GM19351 (cell line): Measurements from ENCODE around the gene ACYP1.
"Not testable (repeated sequence)": the region's sequence is repeated elsewhere in the genome, so short reads cannot be mapped to it uniquely, and the experiment has no call there.

ENCODE experiments used
- ATAC-seq: cut with Tn5 transposase; IDR thresholded peaks from one replicate; pipeline ENCODE4 v1.9.1; 2021; ENCODE audit warnings: mild to moderate bottlenecking, moderate library complexity; ENCODE audit not compliant: unreplicated experiment

The ACYP1 gene

DNA sequence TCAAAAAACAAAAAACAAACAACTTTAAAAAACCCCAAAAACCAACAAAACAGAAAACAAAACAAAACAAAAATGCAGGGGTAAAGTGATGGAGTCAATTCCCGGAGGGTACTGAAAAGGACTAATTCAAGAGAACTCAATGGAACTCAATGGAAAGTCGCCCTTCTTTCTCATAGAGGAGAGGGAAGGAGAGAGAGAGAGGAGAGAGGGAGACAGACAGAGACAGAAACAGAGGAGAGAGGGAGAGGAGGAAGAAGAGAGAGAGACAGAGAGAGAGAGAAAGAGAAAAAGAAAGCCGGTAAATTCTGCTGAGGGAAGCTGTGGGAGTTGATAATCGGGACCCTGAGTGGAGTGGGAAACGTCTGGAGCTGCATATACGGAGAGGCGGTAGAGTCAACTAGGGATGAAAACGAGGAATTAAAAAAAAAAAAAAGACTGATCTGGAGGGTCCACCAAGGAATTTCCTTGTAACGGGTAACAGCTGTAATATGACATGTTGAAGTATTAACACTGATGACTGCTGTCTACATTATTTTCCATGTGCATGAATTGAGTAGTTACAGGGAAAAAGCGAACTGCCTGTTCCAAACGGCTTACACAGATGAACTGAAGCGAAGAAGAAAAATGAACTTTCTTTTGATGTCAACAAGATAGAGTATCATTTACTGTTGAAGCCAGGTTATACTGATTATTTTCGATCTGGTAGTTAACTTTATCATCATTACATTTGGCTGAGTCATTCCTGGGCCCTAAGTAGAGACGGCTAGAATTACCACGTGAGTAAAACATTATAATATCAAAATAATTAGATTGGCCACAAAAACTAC is 4.7 kb upstream of the ACYP1 start:
- ATAC-seq = no peak

- not testable (repeated sequence) for ATAC-seq
These were observed 3.9 kb upstream of the ACYP1 start for GRCh38 chr14:75067765-75068164.

DNA sequence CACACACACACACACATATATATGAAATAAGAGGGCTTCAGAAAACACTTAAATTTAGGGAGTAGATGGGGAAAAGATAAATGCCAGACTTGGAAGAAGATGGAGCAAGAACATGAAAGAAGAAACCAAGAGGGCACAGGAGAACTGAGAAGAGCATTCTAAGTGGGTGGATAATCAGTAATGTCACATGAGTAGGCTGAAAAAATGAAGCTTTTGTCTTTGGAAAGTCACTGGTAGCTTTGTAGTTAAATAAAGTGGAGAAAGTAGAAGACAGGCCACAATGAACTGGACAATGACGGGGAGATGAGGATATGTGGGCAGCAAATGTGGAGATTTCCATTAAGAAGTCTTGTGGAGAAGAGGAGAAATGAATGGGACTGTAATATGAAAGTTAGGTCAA is 3.4 kb upstream of the ACYP1 start:
- no peak for ATAC-seq

- ATAC-seq = no peak
These were observed 2.9 kb upstream of the ACYP1 start for GRCh38 chr14:75066691-75067090.

GRCh38 chr14:75064205-75064567 is 362 bp upstream of the ACYP1 start:
- peak; percentile 13 for ATAC-seq

DNA sequence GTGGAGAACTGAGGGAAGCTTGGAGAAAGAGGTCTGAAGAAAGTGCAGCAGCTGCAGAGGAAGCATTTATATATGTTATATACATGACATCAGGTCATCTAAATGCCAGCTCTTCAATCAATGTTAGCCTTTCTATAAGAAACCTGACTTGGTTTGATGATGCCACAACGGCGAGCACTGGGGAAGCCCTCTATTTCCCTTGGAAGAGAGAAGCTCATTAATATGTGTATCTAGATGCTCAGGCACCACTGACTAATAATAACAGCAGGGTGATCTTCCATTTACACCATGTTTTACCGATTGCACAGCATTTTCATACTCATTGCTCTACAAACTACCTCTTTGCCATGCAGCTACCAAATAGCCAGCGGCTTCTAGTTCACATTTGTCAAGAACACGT is 811 bp downstream of the ACYP1 start:
- ATAC-seq = no peak

GRCh38 chr14:75060420-75060819 is 3.4 kb downstream of the ACYP1 start:
- ATAC-seq = no peak

DNA sequence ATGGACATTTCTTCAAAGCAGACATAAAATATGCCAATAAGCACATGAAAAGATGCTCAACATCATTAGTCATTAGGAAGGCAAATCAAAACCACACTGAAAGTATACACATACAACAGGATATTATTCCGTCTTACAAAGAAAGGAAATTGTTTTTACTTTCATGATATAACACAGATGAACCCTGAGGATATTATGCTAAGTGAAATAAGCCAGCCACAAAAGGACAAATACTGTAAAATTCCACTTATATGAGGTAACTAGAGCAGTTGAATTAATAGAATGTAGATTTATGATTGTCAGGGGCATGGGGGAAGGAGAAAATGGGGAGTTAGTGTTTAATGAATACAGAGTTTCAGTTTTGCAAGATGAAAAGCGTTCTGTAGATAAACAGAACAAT is 4.2 kb downstream of the ACYP1 start:
- no peak for ATAC-seq

DNA sequence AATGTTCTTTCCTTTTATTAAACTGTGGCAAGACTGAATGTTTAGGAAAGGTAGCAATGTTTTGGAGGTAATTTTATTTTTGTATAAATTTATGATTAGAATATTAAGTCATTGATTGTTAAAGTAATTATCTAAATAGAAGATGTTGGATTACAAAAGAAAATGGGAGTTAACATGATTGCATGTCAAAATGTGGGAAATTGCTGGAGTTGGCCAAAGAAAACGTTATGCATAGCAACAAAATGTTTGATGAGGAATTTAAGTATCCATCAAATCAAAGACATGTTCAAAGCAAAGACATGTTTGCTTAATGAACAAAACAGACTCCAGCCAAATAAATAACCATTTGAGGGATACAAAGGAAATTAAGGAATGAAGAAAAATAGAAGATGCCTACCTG is 9.4 kb downstream of the ACYP1 start:
- no peak for ATAC-seq

DNA sequence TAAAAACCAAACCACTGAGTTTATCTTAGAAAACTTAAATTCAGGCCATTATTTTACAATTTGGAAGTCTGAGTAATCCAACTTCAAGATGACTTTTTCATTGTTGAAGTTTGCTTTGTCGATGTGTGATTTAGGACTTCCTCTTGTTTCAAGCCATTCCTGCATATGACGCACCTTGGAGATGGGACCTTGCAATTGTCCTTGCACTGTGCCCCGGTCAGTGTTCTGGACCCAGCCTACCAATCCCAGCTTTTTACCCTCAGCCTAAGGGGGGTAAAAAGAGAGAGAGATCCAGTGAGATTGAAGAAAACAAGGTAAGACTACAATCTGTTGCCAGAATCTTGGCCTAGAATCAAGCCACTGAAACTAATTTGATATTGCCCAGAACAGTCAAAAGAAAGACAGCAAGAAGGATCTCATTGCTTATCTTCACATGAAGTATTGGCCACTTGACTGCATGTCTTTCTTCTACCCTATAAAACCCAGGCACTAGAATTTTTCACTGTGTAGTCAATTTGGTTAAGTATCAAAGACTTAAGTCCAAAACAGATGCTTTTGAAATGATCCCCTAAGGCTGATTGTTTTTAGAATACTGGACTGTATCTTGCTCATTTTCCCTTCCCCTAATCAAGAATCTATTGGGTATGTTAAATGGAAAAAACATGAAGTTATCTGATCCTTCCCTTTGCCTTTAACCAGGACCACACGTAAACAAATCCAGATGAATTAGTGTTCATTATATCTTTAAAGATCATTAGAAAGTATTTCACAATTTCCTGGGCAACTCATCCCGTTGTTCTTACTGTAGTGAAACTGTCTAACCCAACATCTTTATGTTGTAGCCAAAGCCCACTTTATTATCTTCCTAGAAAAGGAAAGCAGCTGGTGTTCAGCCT is 10.2 kb downstream of the ACYP1 start:
- ATAC-seq = no peak

GRCh38 chr14:75051556-75051899 is 12.3 kb downstream of the ACYP1 start:
- ATAC-seq = no peak

GRCh38 chr14:75050852-75051555 is 12.8 kb downstream of the ACYP1 start, which contains the start of gene MLH3:
Gene MLH3 (minus strand): TSS chr14:75051467. CDS start chr14:75049655, 1,812 bp downstream.
- peak; percentile 70 for ATAC-seq

GRCh38 chr14:75049731-75050201 is 14.1 kb downstream of the ACYP1 start:
- no peak for ATAC-seq

DNA sequence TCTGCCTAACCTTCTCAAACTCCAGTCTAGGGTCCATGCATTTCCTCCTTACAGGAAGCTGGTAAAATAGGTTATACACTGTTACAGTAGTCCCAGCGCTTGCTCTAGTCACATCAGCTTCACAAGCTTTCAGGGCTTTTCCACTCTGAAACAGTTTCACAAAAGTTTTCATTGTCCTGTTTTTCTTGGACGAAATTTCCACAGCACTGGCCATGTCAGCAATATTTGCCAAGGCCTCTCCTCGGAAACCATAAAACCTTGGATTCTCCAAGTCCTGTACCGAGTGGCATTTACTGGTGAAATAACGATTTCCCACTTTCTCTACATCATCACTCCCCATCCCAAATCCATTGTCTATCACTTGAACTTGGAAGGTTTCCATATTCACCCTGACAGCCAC is 14.7 kb downstream of the ACYP1 start:
- no peak for ATAC-seq

DNA sequence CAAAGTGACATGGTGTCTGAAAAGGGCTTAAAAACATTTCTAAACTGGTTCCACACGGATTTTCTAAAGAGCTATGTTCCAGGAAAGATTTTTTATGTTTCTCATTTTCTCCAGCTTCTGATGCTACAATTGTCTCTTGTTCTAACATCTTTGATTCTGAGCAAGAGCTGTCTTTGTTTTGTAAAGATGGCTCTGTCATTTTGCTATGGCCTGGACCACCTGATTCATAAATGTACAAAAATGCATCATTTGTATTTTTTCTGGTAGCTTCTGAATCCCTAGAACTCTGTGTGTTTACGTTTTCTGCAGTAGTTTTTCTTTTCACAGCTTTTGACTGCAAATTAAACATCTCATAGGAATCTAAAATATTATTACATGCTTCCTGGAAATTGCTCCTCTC is 15.7 kb downstream of the ACYP1 start:
- no peak for ATAC-seq

GRCh38 chr14:75047506-75047905 is 16.3 kb downstream of the ACYP1 start:
- ATAC-seq = no peak

GRCh38 chr14:75046899-75047298 is 16.9 kb downstream of the ACYP1 start:
- ATAC-seq = no peak

DNA sequence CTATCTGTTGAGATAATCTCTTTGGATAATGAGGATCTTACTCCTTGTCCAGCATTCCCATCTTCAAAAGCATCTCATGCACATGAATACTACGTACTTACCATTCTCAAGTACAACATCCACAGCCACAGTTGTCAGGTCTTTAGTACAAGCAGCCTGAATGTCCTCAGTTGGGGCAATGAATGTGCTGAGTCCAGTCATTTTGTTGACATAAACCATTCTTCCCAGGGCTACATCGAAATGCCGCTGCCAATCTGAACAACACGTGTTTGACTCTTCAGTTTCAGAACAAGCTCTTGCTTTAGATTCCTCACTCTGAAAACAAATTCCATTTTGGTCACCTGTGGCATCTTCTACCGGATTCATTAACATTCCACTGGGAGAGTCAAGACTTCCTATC is 17.5 kb downstream of the ACYP1 start:
- ATAC-seq = no peak

- no peak for ATAC-seq
These were observed 19.1 kb downstream of the ACYP1 start for GRCh38 chr14:75044752-75045151.

DNA sequence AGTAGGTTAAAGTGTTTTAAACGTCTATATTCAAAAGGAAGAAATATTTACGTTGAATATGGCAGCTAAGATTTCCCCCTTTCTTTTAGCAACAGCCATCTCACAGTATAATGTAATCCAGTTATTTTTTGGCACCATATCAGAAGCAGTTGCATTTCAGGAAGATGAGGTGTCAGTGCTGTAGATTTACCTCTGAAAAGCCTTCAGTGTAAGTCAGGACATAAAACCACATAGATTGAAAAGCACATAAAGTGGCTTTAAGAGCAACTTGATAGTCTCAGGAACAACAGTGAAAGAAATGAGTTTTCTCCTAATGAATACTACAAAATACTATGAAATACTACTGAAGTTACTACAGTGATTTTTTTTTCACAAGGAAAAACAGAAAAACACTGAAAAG is 19.5 kb downstream of the ACYP1 start:
- ATAC-seq = no peak

DNA sequence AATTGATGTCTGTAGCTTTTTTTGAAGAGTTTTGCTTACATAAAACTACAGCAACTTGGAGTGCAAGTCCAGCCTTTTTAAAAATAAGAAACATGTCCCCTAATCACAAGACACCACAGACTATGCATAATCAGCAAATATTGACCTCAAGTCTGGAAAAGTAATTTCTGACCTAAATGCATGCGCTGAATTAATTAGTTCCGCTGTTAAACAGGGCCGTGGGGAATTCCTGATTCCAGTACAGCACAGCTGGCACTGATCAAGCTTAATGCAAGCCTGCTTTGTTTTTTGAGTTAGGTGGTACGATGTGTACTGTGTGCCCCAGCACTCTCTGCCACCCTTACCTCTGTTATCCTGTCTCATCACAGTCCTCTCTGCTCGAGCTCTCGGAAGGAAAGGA is 21.8 kb downstream of the ACYP1 start:
- ATAC-seq = no peak
